Suprapubic skin (tissue), 4 donors: Measurements from ENCODE around the gene ORMDL2. TPM values are rescaled to one million over a fixed set of nuclear protein-coding genes. Genes with fewer than 3 reads are reported as not detected.

Experiments used
- DNase-seq, 2 donors: peaks; one replicate each; pipeline ENCODE4 v3.0.0-alpha.2; 2019; ENCODE audit warnings: low spot score in 2 of 2
- H3K27ac ChIP-seq: fragments of 200-600 bp; sonication (generic); one replicate; pipeline ENCODE4 v1.5.1; 2019
- H3K27me3 ChIP-seq: fragments of 200-600 bp; sonication (generic); one replicate; pipeline ENCODE4 v1.5.1; 2019
- H3K36me3 ChIP-seq: fragments of 200-600 bp; sonication (generic); one replicate; pipeline ENCODE4 v1.5.1; 2019
- H3K4me1 ChIP-seq: fragments of 200-600 bp; sonication (generic); one replicate; pipeline ENCODE4 v1.5.1; 2019
- H3K4me3 ChIP-seq: fragments of 200-600 bp; sonication (generic); one replicate; pipeline ENCODE4 v1.5.1; 2019; ENCODE audit warnings: mild to moderate bottlenecking
- H3K9me3 ChIP-seq: fragments of 200-600 bp; sonication (generic); one replicate; pipeline ENCODE4 v1.5.1; 2019
- EP300 ChIP-seq: sonication (generic); formaldehyde crosslinking; IDR thresholded peaks from one replicate; pipeline ENCODE4 v1.6.1; 2017; ENCODE audit warnings: antibody characterized with exemption
- POLR2A ChIP-seq, 2 donors: fragments of 450-650 bp; IDR thresholded peaks; one replicate each; pipeline ENCODE4 v1.6.1; 2017; ENCODE audit warnings: antibody characterized with exemption in 2 of 2, mild to moderate bottlenecking in 2 of 2, moderate library complexity in 2 of 2
- POLR2AphosphoS5 ChIP-seq, 3 donors: sonication (generic); formaldehyde crosslinking; IDR thresholded peaks; one replicate each; pipeline ENCODE4 v1.6.1; 2017; ENCODE audit warnings: antibody characterized with exemption in 3 of 3
- WGBS: methylation state at CpG from one replicate; pipeline ENCODE4 v1.1.5; 2018; 5-methylcytosine and 5-hydroxymethylcytosine counted together
- total RNA-seq, 4 donors: library from RNA; depleted of rRNA; stranded (reverse); fragments of >200 nt; gene quantifications; one replicate each; pipeline ENCODE4 v1.1.0, GENCODE V29; 2016
- TF ChIP-seq, protein P1 (sequence below), 2 donors: fragments of 200-600 bp in 1 of 2; fragments of 450-650 bp in 1 of 2; sonication (generic) in 1 of 2; IDR thresholded peaks; one replicate each; pipeline ENCODE4 v1.5.1; 2016 to 2019; ENCODE audit warnings: antibody characterized with exemption in 2 of 2, mild to moderate bottlenecking in 1 of 2, moderate library complexity in 1 of 2

Gene ORMDL2
- total RNA-seq, 4 donors from 2014 or later, result 8.6 to 22.8 (median 18.2) TPM

DNA sequence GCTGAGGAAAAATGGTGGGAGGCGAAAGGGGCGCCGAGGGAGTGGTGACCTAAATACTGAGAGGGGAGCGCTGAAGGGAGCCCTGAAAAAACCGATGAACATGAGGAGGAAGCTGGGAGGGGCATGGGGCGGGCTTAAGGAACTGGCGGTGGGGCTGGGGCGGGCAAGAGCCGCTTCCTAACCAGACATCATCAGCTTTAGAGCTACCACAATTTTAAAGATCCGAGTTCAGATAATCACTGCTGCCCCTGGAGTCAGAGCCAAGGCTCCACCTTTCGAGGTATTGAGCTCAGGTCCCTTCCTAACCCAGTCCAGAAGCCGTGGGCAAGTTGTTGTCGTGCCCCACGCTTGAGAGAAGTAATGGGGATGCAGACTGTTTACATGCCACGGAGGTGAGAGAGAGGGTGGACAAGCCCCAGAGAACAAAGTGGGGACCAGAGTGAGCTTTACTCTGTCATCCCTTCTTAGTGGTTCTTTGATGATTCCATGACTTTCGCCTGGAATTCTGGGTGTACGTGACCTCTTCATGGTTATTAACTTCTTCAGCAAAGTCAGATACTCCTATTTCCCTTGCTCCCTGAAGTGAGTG lies 393 bp downstream of the ORMDL2 start:
- no peak for DNase-seq
- WGBS, result 2% methylated on average over 17 of the region's 17 CpGs
- H3K36me3 ChIP-seq, result peaks cover 42% of the 10 kb centered on the region

DNA sequence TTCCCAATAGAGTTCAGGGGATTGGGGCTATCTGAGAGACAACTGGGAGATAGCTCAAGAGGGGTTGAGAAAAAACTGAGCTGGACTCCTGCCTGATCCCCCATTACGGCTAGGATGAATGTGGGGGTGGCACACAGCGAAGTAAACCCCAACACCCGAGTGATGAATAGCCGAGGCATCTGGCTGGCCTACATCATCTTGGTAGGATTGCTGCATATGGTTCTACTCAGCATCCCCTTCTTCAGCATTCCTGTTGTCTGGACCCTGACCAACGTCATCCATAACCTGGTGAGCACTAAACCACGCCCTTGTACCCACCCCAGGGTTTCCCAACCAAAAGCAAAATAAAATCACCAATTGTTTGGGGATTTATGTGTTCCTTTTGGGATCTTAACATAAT lies 1.0 kb downstream of the ORMDL2 start:
- Histone ChIP-seq H3K9me3 (no peaks in the 10 kb centered on the region), H3K36me3 (peaks cover 45% of the 10 kb centered on the region), H3K4me3 (peak overlapping the region; percentile 81), H3K27ac (no peak overlapping the region), H3K4me1 (peaks cover 39% of the 10 kb centered on the region), H3K27me3 (no peaks in the 10 kb centered on the region)
- TF ChIP-seq POLR2A (IDR thresholded peaks at IDR 0.05), result no peak
- WGBS, result 69% methylated on average over 6 of the region's 6 CpGs
- peak in 1 of 2 donors; percentile 44 for DNase-seq

More for the DNA sequence above, 393 bp downstream of the ORMDL2 start:
- peak overlapping the region; percentile 63 for H3K27ac ChIP-seq
- peaks cover 42% of the 10 kb centered on the region for H3K4me1 ChIP-seq
- peak overlapping the region; percentile 81 for H3K4me3 ChIP-seq
- TF ChIP-seq POLR2A (IDR thresholded peaks at IDR 0.05) (no peak), EP300 (no peak), POLR2AphosphoS5 (IDR thresholded peaks at IDR 0.05) (no peak)
- TF ChIP-seq, protein P1, sequence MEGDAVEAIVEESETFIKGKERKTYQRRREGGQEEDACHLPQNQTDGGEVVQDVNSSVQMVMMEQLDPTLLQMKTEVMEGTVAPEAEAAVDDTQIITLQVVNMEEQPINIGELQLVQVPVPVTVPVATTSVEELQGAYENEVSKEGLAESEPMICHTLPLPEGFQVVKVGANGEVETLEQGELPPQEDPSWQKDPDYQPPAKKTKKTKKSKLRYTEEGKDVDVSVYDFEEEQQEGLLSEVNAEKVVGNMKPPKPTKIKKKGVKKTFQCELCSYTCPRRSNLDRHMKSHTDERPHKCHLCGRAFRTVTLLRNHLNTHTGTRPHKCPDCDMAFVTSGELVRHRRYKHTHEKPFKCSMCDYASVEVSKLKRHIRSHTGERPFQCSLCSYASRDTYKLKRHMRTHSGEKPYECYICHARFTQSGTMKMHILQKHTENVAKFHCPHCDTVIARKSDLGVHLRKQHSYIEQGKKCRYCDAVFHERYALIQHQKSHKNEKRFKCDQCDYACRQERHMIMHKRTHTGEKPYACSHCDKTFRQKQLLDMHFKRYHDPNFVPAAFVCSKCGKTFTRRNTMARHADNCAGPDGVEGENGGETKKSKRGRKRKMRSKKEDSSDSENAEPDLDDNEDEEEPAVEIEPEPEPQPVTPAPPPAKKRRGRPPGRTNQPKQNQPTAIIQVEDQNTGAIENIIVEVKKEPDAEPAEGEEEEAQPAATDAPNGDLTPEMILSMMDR (IDR thresholded peaks at IDR 0.05), result no peak
- no peaks in the 10 kb centered on the region for H3K27me3 ChIP-seq
- no peaks in the 10 kb centered on the region for H3K9me3 ChIP-seq

DNA sequence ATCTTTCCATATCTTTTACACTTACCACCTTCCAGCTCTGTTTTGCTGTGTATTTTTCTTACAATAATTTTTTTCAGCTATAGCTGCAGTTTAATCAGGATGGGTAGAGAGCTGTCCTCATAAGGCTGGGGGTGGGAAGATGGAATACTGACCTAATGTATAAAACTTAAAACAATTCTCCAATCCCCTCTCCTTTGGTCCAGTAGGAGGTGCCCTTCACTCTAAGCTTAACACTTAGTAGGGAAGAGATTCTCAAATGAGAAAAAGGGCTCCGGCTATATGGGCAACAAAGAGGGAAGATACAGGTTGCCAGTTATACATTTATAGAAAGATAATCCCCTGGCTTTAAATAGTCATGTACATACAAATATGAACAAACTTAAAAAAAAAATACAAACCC lies 2.8 kb downstream of the ORMDL2 start:
- DNase-seq, result no peak
- H3K27ac ChIP-seq, result no peak overlapping the region
- 82% methylated on average over 1 of the region's 1 CpG for WGBS
- peaks cover 42% of the 10 kb centered on the region for H3K36me3 ChIP-seq
- TF ChIP-seq EP300, result no peak
- TF ChIP-seq POLR2A (IDR thresholded peaks at IDR 0.05), result no peak
- TF ChIP-seq, protein P1 (IDR thresholded peaks at IDR 0.05), result no peak
- TF ChIP-seq POLR2AphosphoS5 (IDR thresholded peaks at IDR 0.05), result no peak
- H3K4me1 ChIP-seq, result peaks cover 29% of the 10 kb centered on the region
- H3K27me3 ChIP-seq, result no peaks in the 10 kb centered on the region
- H3K4me3 ChIP-seq, result no peak overlapping the region
- no peaks in the 10 kb centered on the region for H3K9me3 ChIP-seq

DNA sequence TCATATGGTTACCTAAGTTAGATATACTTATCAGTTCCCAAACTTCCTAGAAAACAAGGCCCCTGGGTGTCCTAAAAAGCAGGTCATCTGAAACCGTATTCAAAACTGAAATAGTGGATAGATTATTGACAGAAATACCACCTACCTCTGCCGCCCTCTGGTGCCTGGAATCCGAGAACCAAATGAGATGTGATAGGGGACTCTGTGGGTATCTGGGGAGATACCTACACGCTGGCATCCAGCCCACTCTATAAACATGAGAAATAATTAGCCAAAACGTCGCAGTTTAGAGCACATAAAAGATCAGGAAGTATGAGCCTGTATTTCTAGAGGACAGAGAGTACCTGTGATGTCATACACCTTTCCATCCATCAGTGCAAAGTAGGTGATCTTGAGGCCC lies 4.4 kb downstream of the ORMDL2 start:
- Histone ChIP-seq H3K27ac (no peak overlapping the region), H3K27me3 (no peaks in the 10 kb centered on the region), H3K4me3 (no peak overlapping the region), H3K9me3 (no peaks in the 10 kb centered on the region), H3K36me3 (peaks cover 42% of the 10 kb centered on the region), H3K4me1 (peaks cover 28% of the 10 kb centered on the region)
- 33% methylated on average over 6 of the region's 6 CpGs for WGBS
- TF ChIP-seq POLR2AphosphoS5 (IDR thresholded peaks at IDR 0.05) (no peak), POLR2A (IDR thresholded peaks at IDR 0.05) (no peak), EP300 (no peak)
- TF ChIP-seq, protein P1 (IDR thresholded peaks at IDR 0.05), result no peak
- DNase-seq, result peak in 1 of 2 donors; percentile 29

DNA sequence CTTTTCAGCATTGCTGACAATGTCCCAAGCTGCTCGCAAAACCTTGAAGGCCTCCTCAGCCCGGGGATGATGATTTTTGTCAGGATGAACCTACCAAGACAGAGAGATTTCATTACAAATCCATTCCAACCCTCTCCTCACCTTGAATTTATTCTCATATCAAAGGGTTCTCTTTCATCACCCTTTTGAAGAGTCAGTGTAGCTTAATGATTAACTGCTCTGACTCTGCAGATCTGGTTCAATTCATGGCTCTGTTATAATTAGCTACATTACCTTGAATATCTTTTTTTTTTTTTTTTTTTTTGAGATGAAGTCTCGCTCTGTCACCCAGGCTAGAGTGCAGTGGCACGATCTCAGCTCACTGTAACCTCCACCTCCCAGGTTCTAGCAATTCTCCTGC lies 5.6 kb downstream of the ORMDL2 start:
- H3K4me1 ChIP-seq, result peaks cover 38% of the 10 kb centered on the region
- WGBS, result 86% methylated on average over 4 of the region's 4 CpGs
- no peak overlapping the region for H3K4me3 ChIP-seq
- TF ChIP-seq POLR2AphosphoS5 (IDR thresholded peaks at IDR 0.05), result no peak
- TF ChIP-seq, protein P1 (IDR thresholded peaks at IDR 0.05), result no peak
- TF ChIP-seq EP300, result no peak
- no peak for TF ChIP-seq POLR2A (IDR thresholded peaks at IDR 0.05)
- no peak for DNase-seq
- H3K36me3 ChIP-seq, result peaks cover 42% of the 10 kb centered on the region
- H3K27me3 ChIP-seq, result no peaks in the 10 kb centered on the region
- no peaks in the 10 kb centered on the region for H3K9me3 ChIP-seq
- no peak overlapping the region for H3K27ac ChIP-seq

DNA sequence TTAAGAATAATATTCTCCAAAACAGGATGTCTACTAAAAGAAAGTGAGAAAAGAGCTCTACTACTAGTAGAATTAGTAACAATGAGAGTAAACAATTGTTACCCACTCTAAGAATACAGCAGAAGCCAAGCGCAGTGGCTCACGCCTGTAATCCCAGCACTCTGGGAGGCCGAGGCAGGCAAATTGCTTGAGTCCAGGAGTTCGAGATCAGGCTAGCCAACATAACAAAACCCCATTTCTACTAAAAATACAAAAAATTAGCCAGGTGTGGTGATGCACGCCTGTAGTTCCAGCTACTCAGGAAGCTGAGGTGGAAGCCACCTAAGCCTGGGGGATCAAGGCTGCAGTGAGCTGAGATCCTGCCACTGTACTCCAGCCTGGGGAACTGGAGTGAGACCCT lies 6.9 kb downstream of the ORMDL2 start:
- Histone ChIP-seq H3K36me3 (peaks cover 38% of the 10 kb centered on the region), H3K27ac (no peak overlapping the region), H3K27me3 (no peaks in the 10 kb centered on the region), H3K4me3 (no peak overlapping the region), H3K4me1 (peaks cover 37% of the 10 kb centered on the region), H3K9me3 (no peaks in the 10 kb centered on the region)
- no peak for TF ChIP-seq POLR2A (IDR thresholded peaks at IDR 0.05)
- TF ChIP-seq EP300, result no peak
- TF ChIP-seq, protein P1 (IDR thresholded peaks at IDR 0.05), result no peak
- TF ChIP-seq POLR2AphosphoS5 (IDR thresholded peaks at IDR 0.05), result no peak
- peak; percentile 13 to 26 for DNase-seq
- 83% methylated on average over 5 of the region's 5 CpGs for WGBS
